GM06990 (cell line): Measurements from ENCODE around the gene ACSF2.

Source experiments
- DNase-seq: peaks from one replicate; pipeline ENCODE4 v3.0.0-alpha.2; 2011; ENCODE audit not compliant: insufficient read length; ENCODE audit errors: extremely low read depth
- H3K27me3 ChIP-seq: replicated peaks from 2 replicates; pipeline ENCODE4 v1.6.0; 2011; ENCODE audit warnings: low read length; ENCODE audit not compliant: control insufficient read depth, insufficient read depth
- H3K36me3 ChIP-seq: 2 replicates; pipeline ENCODE4 v1.5.1; 2011; ENCODE audit warnings: low read length; ENCODE audit not compliant: control insufficient read depth, insufficient read depth
- H3K4me3 ChIP-seq: replicated peaks from 2 replicates; pipeline ENCODE4 v1.5.1; 2011; ENCODE audit warnings: low read depth, mild to moderate bottlenecking, control low read depth, low read length
- TF ChIP-seq, protein P1 (sequence below): IDR thresholded peaks from 2 replicates; pipeline ENCODE4 v1.5.1; 2011; ENCODE audit warnings: low read length, control low read depth, mild to moderate bottlenecking, inconsistent platforms; ENCODE audit not compliant: insufficient read depth, poor library complexity, severe bottlenecking

The ACSF2 gene

DNA sequence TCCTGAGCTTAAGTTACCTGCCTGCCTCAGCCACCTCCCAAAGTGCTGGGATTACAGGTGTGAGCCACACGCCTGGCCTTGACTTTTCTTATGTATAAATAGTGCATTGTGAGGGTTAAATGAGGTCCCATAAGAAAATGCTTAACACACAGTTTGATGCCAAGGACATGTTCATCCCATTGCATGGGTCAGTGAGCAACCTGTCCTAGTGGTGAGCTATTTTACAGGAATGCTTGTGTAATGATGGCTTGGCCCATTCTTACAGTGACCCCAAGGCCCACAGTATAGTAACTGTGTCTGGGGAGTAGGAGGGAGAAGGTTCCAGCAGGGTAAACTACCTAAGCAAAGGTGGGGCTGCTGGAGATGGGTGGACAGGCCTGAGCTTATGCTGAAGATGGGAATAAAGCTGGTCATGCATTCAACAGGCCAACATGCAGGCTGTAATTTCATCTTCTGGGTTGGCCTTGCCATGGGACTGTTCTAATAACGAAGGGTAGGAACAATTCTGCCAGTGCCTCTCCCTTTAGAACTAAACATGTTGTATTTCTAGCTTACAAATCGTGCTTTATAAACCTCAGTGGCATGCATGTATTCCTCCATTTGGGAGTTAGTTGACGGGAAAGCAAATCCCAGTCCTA is 6.2 kb downstream of the ACSF2 start:
- TF ChIP-seq, protein P1, sequence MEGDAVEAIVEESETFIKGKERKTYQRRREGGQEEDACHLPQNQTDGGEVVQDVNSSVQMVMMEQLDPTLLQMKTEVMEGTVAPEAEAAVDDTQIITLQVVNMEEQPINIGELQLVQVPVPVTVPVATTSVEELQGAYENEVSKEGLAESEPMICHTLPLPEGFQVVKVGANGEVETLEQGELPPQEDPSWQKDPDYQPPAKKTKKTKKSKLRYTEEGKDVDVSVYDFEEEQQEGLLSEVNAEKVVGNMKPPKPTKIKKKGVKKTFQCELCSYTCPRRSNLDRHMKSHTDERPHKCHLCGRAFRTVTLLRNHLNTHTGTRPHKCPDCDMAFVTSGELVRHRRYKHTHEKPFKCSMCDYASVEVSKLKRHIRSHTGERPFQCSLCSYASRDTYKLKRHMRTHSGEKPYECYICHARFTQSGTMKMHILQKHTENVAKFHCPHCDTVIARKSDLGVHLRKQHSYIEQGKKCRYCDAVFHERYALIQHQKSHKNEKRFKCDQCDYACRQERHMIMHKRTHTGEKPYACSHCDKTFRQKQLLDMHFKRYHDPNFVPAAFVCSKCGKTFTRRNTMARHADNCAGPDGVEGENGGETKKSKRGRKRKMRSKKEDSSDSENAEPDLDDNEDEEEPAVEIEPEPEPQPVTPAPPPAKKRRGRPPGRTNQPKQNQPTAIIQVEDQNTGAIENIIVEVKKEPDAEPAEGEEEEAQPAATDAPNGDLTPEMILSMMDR, result no peak
- no peak overlapping the region for H3K4me3 ChIP-seq
- H3K36me3 ChIP-seq, result no peaks in the 10 kb centered on the region
- DNase-seq, result no peak
- H3K27me3 ChIP-seq, result no peaks in the 10 kb centered on the region

DNA sequence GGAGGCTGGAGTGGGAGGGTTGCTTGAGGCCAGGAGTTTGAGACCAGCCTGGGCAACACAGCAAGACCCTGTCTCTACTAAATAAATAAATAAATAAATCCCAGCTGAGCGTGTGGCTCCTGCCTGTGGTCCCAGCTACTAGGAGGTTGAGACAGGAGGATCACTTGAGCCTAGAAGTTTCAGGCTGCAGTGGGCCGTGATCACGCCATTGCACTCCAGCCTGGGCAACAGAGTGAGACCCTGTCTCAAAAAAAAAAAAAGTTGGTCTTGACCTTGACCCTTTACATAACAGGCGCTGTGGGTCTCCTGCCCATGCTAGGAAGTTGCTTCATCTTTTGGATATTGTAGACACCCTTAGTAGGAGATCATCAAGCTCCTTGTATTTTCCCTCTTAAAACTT is 11.4 kb downstream of the ACSF2 start:
- no peak for DNase-seq
- Histone ChIP-seq H3K36me3 (no peaks in the 10 kb centered on the region), H3K4me3 (no peak overlapping the region), H3K27me3 (no peaks in the 10 kb centered on the region)
- TF ChIP-seq, protein P1, result no peak

DNA sequence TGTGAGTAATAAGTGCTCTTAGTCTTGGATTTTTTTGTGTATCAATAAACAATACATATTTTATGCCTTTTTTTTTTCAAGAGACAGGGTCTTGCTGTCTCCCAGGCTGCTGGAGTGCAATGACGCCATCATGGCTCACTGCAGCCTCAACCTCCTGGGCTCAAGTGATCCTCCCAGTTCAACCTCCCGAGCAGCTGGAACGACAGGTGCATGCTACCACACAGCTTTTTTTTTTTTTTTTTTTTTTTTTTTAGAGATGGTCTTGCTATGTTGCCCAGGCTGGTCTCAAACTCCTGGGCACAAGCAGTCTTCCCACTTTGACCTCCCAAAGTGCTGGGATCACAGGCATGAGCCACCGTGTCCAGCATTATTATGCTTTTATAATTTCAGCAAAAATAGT is 13.0 kb downstream of the ACSF2 start:
- DNase-seq, result no peak
- H3K4me3 ChIP-seq, result no peak overlapping the region
- H3K27me3 ChIP-seq, result no peaks in the 10 kb centered on the region
- H3K36me3 ChIP-seq, result no peaks in the 10 kb centered on the region
- TF ChIP-seq, protein P1, result no peak

DNA sequence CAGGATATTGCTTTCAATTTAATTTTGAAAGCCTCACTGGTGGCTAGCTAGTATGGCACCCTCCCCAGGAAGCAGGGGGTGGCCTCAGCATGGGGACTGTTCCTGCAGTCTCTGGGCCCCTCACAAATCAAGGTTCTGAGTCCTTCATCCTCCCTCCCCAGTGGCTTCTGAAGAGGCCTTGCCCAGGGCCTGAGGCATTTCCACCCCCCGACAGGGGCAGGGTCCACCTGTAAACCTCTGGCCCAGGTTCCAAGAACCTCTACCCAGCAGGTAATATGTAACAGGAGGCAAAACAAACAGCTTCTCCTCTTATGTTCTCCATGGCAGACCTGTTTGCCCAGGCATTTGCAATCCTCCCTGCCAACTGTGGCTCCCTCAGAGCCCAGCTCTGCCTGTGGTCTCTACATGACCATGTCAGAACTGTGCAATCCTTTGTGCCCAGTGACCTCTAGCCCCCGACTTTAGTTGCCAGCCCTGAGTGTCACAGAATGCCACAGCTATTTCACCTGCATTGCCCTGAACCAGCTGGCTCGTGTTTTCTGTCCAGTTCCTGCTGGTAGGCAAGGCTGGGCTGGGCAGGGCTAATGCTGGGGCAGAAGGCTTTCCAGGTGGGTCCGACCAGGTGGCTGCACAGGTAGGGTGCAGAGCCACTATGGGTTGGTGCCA is 14.3 kb downstream of the ACSF2 start:
- TF ChIP-seq, protein P1, result no peak
- DNase-seq, result no peak
- Histone ChIP-seq H3K27me3 (no peaks in the 10 kb centered on the region), H3K4me3 (no peak overlapping the region), H3K36me3 (no peaks in the 10 kb centered on the region)

DNA sequence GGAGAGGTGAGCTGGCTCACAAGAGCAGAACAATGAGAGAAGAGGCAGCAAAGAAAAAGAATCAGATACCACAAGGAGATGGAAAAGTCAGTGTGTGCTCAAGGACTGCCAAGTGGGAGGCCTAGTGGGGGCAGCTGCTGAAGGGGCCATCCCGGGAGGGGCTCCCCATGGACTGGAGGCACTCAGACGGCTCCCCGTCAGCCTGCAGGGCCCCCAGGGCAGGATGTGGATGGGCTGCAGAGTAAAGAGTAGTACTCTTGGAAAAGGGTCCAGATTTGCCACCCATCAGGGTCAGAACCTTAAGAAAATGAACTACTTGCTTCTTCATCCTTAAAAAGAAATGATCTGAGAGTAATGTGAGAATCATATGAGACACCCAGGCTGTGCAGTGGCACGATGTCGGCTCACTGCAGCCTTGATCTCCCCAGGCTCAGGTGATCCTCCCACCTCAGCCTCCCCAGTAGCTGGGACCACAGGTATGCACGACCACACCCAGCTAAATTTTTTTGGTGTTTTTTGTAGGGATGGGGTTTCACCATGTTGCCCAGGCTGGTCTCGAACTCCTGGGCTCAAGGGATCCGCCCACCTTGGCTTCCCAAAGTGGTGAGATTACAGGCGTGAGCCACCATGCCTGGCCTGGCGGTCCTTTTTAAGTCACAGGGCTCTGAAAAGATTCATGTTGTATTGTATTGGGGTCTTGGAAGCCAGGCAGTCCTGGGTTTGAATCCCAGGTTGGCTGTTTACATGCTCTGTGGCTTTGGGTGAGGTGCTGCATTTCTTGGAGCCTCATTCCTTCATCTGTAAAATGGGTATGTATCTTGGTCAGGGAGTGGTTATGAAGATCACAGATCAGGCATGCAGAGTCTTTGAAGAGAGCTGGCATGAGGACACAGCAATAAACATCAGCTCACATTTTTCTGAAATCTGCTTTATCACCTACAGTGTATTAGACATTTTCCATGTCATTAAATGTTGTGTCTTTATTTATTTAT is 15.1 kb downstream of the ACSF2 start:
- no peaks in the 10 kb centered on the region for H3K36me3 ChIP-seq
- no peak overlapping the region for H3K4me3 ChIP-seq
- DNase-seq, result no peak
- TF ChIP-seq, protein P1, result no peak
- no peaks in the 10 kb centered on the region for H3K27me3 ChIP-seq
